GM23338 (cell line): ENCODE data around the gene MICAL2. TPM values are rescaled to one million over a fixed set of nuclear protein-coding genes. Genes with fewer than 3 reads are reported as not detected.

ENCODE experiments used
- ATAC-seq: fragments of 200-7000 bp; cut with Tn5 transposase; 3 replicates; pipeline ENCODE4 v1.9.1; 2020
- DNase-seq: peaks from one replicate; pipeline ENCODE4 v3.0.0-alpha.2; 2015; ENCODE audit warnings: low spot score
- H2AFZ ChIP-seq: fragments of 200-600 bp; sonication (generic); 2 replicates; pipeline ENCODE4 v1.8.0; 2016; ENCODE audit warnings: antibody characterized with exemption, mild to moderate bottlenecking, moderate library complexity
- H3F3A ChIP-seq: fragments of 200-600 bp; sonication (generic); replicated peaks from 2 replicates; pipeline ENCODE4 v1.8.0; 2017; ENCODE audit warnings: antibody characterized with exemption, mixed run types, low read depth
- H3K27ac ChIP-seq: fragments of 200-600 bp; sonication (generic); 2 replicates; pipeline ENCODE4 v1.6.1; 2016; ENCODE audit warnings: low read depth
- H3K27me3 ChIP-seq: fragments of 200-600 bp; sonication (generic); 2 replicates; pipeline ENCODE4 v1.8.0; 2016; ENCODE audit warnings: mild to moderate bottlenecking, mixed run types, moderate library complexity; ENCODE audit not compliant: insufficient read depth
- H3K36me3 ChIP-seq: fragments of 200-600 bp; sonication (generic); 2 replicates; pipeline ENCODE4 v1.8.0; 2016; ENCODE audit warnings: mild to moderate bottlenecking; ENCODE audit not compliant: insufficient read depth
- H3K4me1 ChIP-seq: fragments of 200-600 bp; sonication (generic); 2 replicates; pipeline ENCODE4 v1.8.0; 2016; ENCODE audit warnings: mild to moderate bottlenecking, moderate library complexity; ENCODE audit not compliant: insufficient read depth
- H3K4me2 ChIP-seq: fragments of 200-600 bp; sonication (generic); 2 replicates; pipeline ENCODE4 v1.7.1; 2017; ENCODE audit warnings: mixed run types
- H3K4me3 ChIP-seq: fragments of 200-600 bp; sonication (generic); 2 replicates; pipeline ENCODE4 v1.6.1; 2016; ENCODE audit warnings: mixed run types
- H3K79me2 ChIP-seq: fragments of 200-600 bp; sonication (generic); replicated peaks from 2 replicates; pipeline ENCODE4 v1.8.0; 2017; ENCODE audit warnings: mild to moderate bottlenecking; ENCODE audit not compliant: insufficient read depth
- H3K9me2 ChIP-seq: fragments of 200-600 bp; sonication (generic); 2 replicates; pipeline ENCODE4 v1.8.0; 2017; ENCODE audit not compliant: insufficient read depth
- H4K20me1 ChIP-seq: fragments of 200-600 bp; sonication (generic); replicated peaks from 2 replicates; pipeline ENCODE4 v1.8.0; 2017; ENCODE audit warnings: mild to moderate bottlenecking; ENCODE audit not compliant: insufficient read depth
- H3K27ac Mint-ChIP-seq: 2 replicates; pipeline ENCODE4 v1.8.0; 2020; ENCODE audit warnings: inconsistent platforms, mild to moderate bottlenecking, moderate library complexity, mixed read lengths
- H3K27me3 Mint-ChIP-seq: 3 replicates; pipeline ENCODE4 v1.8.0; 2022; ENCODE audit warnings: low read depth, mild to moderate bottlenecking, moderate library complexity, mixed read lengths, inconsistent platforms; ENCODE audit not compliant: insufficient read depth, poor library complexity
- H3K36me3 Mint-ChIP-seq: 3 replicates; pipeline ENCODE4 v1.8.0; 2021; ENCODE audit warnings: low read depth, mild to moderate bottlenecking, inconsistent platforms, moderate library complexity, mixed read lengths
- H3K4me1 Mint-ChIP-seq: 3 replicates; pipeline ENCODE4 v1.8.0; 2020; ENCODE audit warnings: mild to moderate bottlenecking, inconsistent platforms, mixed read lengths
- H3K4me3 Mint-ChIP-seq: 3 replicates; pipeline ENCODE4 v1.8.0; 2021; ENCODE audit warnings: moderate library complexity, mild to moderate bottlenecking, inconsistent platforms, mixed read lengths
- H3K9me3 Mint-ChIP-seq: 3 replicates; pipeline ENCODE4 v1.8.0; 2020; ENCODE audit warnings: moderate library complexity, mild to moderate bottlenecking, inconsistent platforms, mixed read lengths
- CREB1 ChIP-seq: fragments of 250-450 bp; sonication (Bioruptor Pico); IDR thresholded peaks from 2 replicates; pipeline ENCODE4 v1.5.0; 2020; ENCODE audit warnings: low read depth, mild to moderate bottlenecking, moderate library complexity
- CTCF ChIP-seq, 2 experiments: fragments of 200-600 bp in 1 of 2; sonication (generic) in 1 of 2; conservative IDR thresholded peaks; 2 replicates each; pipeline versions ENCODE4 v1.5.1 to v1.6.1; 2016 to 2017; ENCODE audit warnings: antibody characterized with exemption in 2 of 2, low read depth in 2 of 2, mild to moderate bottlenecking in 2 of 2, moderate library complexity in 1 of 2
- ETS1 ChIP-seq: IDR thresholded peaks from 2 replicates; pipeline ENCODE4 v1.6.1; 2016; ENCODE audit warnings: antibody characterized with exemption
- EZH2 ChIP-seq: fragments of 200-600 bp; sonication (generic); IDR thresholded peaks from one replicate; pipeline ENCODE4 v1.8.0; 2017; ENCODE audit warnings: antibody characterized with exemption, mild to moderate bottlenecking, low read depth; ENCODE audit not compliant: unreplicated experiment
- EZH2phosphoT487 ChIP-seq: fragments of 200-600 bp; sonication (generic); IDR thresholded peaks from one replicate; pipeline ENCODE4 v1.8.1; 2018; ENCODE audit warnings: antibody characterized with exemption; ENCODE audit not compliant: unreplicated experiment
- JUNB ChIP-seq: IDR thresholded peaks from one replicate; pipeline ENCODE4 v1.6.1; 2016; ENCODE audit warnings: antibody characterized with exemption; ENCODE audit not compliant: unreplicated experiment
- NANOG ChIP-seq: IDR thresholded peaks from 2 replicates; pipeline ENCODE4 v1.6.1; 2016; ENCODE audit warnings: antibody characterized with exemption, borderline replicate concordance
- POLR2AphosphoS5 ChIP-seq: IDR thresholded peaks from 2 replicates; pipeline ENCODE4 v1.6.1; 2016; ENCODE audit warnings: antibody characterized with exemption, low read depth
- REST ChIP-seq: IDR thresholded peaks from one replicate; pipeline ENCODE4 v1.6.1; 2018; ENCODE audit warnings: antibody characterized with exemption; ENCODE audit not compliant: unreplicated experiment
- STAT1 ChIP-seq: IDR thresholded peaks from one replicate; pipeline ENCODE4 v1.6.1; 2016; ENCODE audit warnings: antibody characterized with exemption; ENCODE audit not compliant: unreplicated experiment
- ZNF114 ChIP-seq: fragments of 250-450 bp; sonication (Bioruptor Pico); IDR thresholded peaks from 2 replicates; pipeline ENCODE4 v1.5.0; 2020; ENCODE audit warnings: mild to moderate bottlenecking, moderate library complexity
- ZNF331 ChIP-seq: fragments of 250-450 bp; sonication (Bioruptor Pico); IDR thresholded peaks from 2 replicates; pipeline ENCODE4 v1.5.0; 2020; ENCODE audit warnings: low read depth, mild to moderate bottlenecking, moderate library complexity
- ZNF462 ChIP-seq: fragments of 250-450 bp; sonication (Bioruptor Pico); IDR thresholded peaks from 2 replicates; pipeline ENCODE4 v1.5.0; 2020; ENCODE audit warnings: mild to moderate bottlenecking, moderate library complexity
- polyA plus RNA-seq: library from polyadenylated mRNA; unstranded; fragments of >200 nt; fragmentation: Nextera tagmentation; extraction: Ambion mirVana; gene quantifications from 2 replicates; pipeline ENCODE4 v1.2.1, GENCODE V29; 2016
- total RNA-seq: library from RNA; depleted of rRNA; stranded (reverse); fragments of >200 nt; shearing (Covaris generic); gene quantifications from 2 replicates; pipeline ENCODE4 v1.2.3, GENCODE V29; 2014

Gene MICAL2
- total and polyA plus RNA-seq, 2 experiments from 2014 or later, result 0.66 to 1.4 TPM

GRCh38 chr11:12113294-12113693, 2.9 kb downstream of the MICAL2 start:
- peaks cover 9% of the 10 kb centered on the region for H3K4me1 Mint-ChIP-seq
- H3K27ac ChIP-seq, result no peak overlapping the region
- H3K4me3 ChIP-seq, result no peak overlapping the region
- peaks cover 34% of the 10 kb centered on the region for H3K27me3 ChIP-seq
- peaks cover 4% of the 10 kb centered on the region for H3K4me1 ChIP-seq
- peaks cover 25% of the 10 kb centered on the region for H3K27me3 Mint-ChIP-seq
- H4K20me1 ChIP-seq, result no peaks in the 10 kb centered on the region
- ATAC-seq, result no peak
- H3K4me2 ChIP-seq, result no peak overlapping the region
- DNase-seq, result no peak
- no peak overlapping the region for H3K27ac Mint-ChIP-seq
- 0 out of 2 replicates have a peak, but pooled peaks cover 3% of the 10 kb centered on the region for H3F3A ChIP-seq
- H2AFZ ChIP-seq, result no peak overlapping the region
- H3K4me3 Mint-ChIP-seq, result no peak overlapping the region
- H3K36me3 ChIP-seq, result no peaks in the 10 kb centered on the region
- TF ChIP-seq ZNF331 (CRISPR knock-in tag) (no peak), JUNB (no peak), STAT1 (no peak), EZH2 (no peak), ETS1 (no peak), CREB1 (CRISPR knock-in tag) (no peak), ZNF462 (CRISPR knock-in tag) (no peak), CTCF (conservative IDR thresholded peaks at IDR 0.05; ENCODE audit: low read depth in 2 of 2) (no peak), ZNF114 (no peak), EZH2phosphoT487 (no peak), NANOG (no peak), POLR2AphosphoS5 (no peak), REST (no peak)
- no peaks in the 10 kb centered on the region for H3K79me2 ChIP-seq
- H3K9me2 ChIP-seq, result no peaks in the 10 kb centered on the region
- H3K9me3 Mint-ChIP-seq, result no peaks in the 10 kb centered on the region
- no peaks in the 10 kb centered on the region; the same call in 2 of the 3 replicates for H3K36me3 Mint-ChIP-seq
